H1 (cell line): ENCODE measurements around the gene SLC13A4. TPM values are rescaled to one million over a fixed set of nuclear protein-coding genes. Genes with fewer than 3 reads are reported as not detected.

Experiments used
- CTCF ChIA-PET: fragments of 300-600 bp; sonication (Branson Sonifier 250); formaldehyde crosslinking; loops from one replicate; lab custom pipeline; 2021; ENCODE audit not compliant: partially characterized antibody; lab: Charles Lee
- POLR2A ChIA-PET: fragments of 300-600 bp; sonication (Branson Sonifier 250); formaldehyde crosslinking; loops from one replicate; lab custom pipeline; 2021; ENCODE audit warnings: inconsistent platforms; ENCODE audit not compliant: partially characterized antibody; lab: Charles Lee
- DNase-seq, 2 experiments: peaks; one replicate each; pipeline versions ENCODE4 v3.0.0 to v3.0.0-alpha.2; 2010 to 2022; ENCODE audit warnings: low spot score in 2 of 2, low read depth in 1 of 2, mixed read lengths in 1 of 2
- FAIRE-seq: peaks from 2 replicates; lab custom pipeline; 2011; peaks lifted over from hg19 to GRCh38; lab: Jason Lieb, UNC
- H2AFZ ChIP-seq: 2 replicates; pipeline ENCODE4 v1.8.1; 2012; ENCODE audit warnings: low read length, inconsistent platforms
- H2AK5ac ChIP-seq: 2 replicates; pipeline ENCODE4 v1.6.1; 2013; ENCODE audit warnings: low read depth, low read length
- H2BK120ac ChIP-seq: replicated peaks from 2 replicates; pipeline ENCODE3; 2013; ENCODE audit warnings: low read depth, low read length, inconsistent platforms
- H2BK12ac ChIP-seq: 2 replicates; pipeline ENCODE4 v1.6.1; 2013; ENCODE audit warnings: low read depth, low read length
- H2BK15ac ChIP-seq: 2 replicates; pipeline ENCODE4 v1.6.1; 2013; ENCODE audit warnings: low read length
- H2BK20ac ChIP-seq: 2 replicates; pipeline ENCODE4 v1.6.1; 2013; ENCODE audit warnings: low read length
- H2BK5ac ChIP-seq: 2 replicates; pipeline ENCODE4 v1.6.1; 2013; ENCODE audit warnings: low read depth, low read length
- H3K14ac ChIP-seq: 2 replicates; pipeline ENCODE4 v1.6.1; 2013; ENCODE audit warnings: inconsistent platforms; ENCODE audit not compliant: insufficient read length
- H3K18ac ChIP-seq: 2 replicates; pipeline ENCODE4 v1.6.1; 2013; ENCODE audit warnings: low read length; ENCODE audit errors: extremely low read depth
- H3K23ac ChIP-seq: 2 replicates; pipeline ENCODE4 v1.6.1; 2013; ENCODE audit warnings: inconsistent platforms; ENCODE audit not compliant: insufficient read length
- H3K23me2 ChIP-seq: 2 replicates; pipeline ENCODE4 v1.6.1; 2013; ENCODE audit warnings: low read depth, low read length
- H3K27ac ChIP-seq: 2 replicates; pipeline ENCODE4 v1.6.1; 2011; ENCODE audit warnings: low read depth, low read length, inconsistent platforms
- H3K27me3 ChIP-seq, 4 experiments: replicated peaks in 1 of 4; 1 replicate in 1 of 4; 2 replicates in 3 of 4; pipeline versions ENCODE4 v1.6.1 to v1.8.1; 2011 to 2013; ENCODE audit warnings: low read length in 3 of 4, mild to moderate bottlenecking in 3 of 4, inconsistent platforms in 2 of 4, mixed read lengths in 2 of 4, moderate library complexity in 1 of 4; ENCODE audit not compliant: control insufficient read depth in 3 of 4, insufficient read depth in 3 of 4; ENCODE audit errors: extremely low read depth in 1 of 4
- H3K36me3 ChIP-seq, 4 experiments: 2 replicates each; pipeline versions ENCODE4 v1.6.1 to v1.8.1; 2011 to 2013; ENCODE audit warnings: mild to moderate bottlenecking in 4 of 4, low read length in 3 of 4, moderate library complexity in 2 of 4, control low read depth in 1 of 4, inconsistent platforms in 1 of 4; ENCODE audit not compliant: insufficient read depth in 4 of 4, control insufficient read depth in 2 of 4
- H3K4ac ChIP-seq: replicated peaks from 2 replicates; pipeline ENCODE3; 2013; ENCODE audit warnings: low read length, low read depth, mixed read lengths, inconsistent platforms; ENCODE audit not compliant: insufficient read length
- H3K4me1 ChIP-seq, 4 experiments: replicated peaks in 1 of 4; 1 replicate in 1 of 4; 2 replicates in 3 of 4; pipeline versions ENCODE4 v1.6.1 to v1.8.1; 2011 to 2013; ENCODE audit warnings: low read length in 3 of 4, inconsistent platforms in 2 of 4, mixed read lengths in 1 of 4; ENCODE audit not compliant: insufficient read depth in 4 of 4, control insufficient read depth in 3 of 4
- H3K4me2 ChIP-seq, 2 experiments: 2 replicates each; pipeline versions ENCODE4 v1.6.1 to v1.8.1; 2011 to 2013; ENCODE audit warnings: low read depth in 2 of 2, low read length in 2 of 2, control low read depth in 1 of 2, inconsistent platforms in 1 of 2, mild to moderate bottlenecking in 1 of 2; ENCODE audit not compliant: insufficient read depth in 1 of 2
- H3K4me3 ChIP-seq, 4 experiments: fragments of 200-600, 300-600 bp in 1 of 4; sonication (generic), shearing (Covaris generic), sonication (Bioruptor Twin) in 1 of 4; 2 replicates each; pipeline versions ENCODE4 v1.5.1 to v1.8.1; 2011 to 2016; ENCODE audit warnings: low read length in 4 of 4, low read depth in 3 of 4, control low read depth in 2 of 4, inconsistent platforms in 2 of 4, mild to moderate bottlenecking in 2 of 4, mixed read lengths in 1 of 4, moderate library complexity in 1 of 4; ENCODE audit not compliant: insufficient read depth in 2 of 4; ENCODE audit errors: extremely low read depth in 1 of 4
- H3K56ac ChIP-seq: replicated peaks from 2 replicates; pipeline ENCODE3; 2013; ENCODE audit warnings: low read depth, mild to moderate bottlenecking, mixed read lengths, low read length, inconsistent platforms; ENCODE audit not compliant: insufficient read length
- H3K79me1 ChIP-seq: 2 replicates; pipeline ENCODE4 v1.6.1; 2013; ENCODE audit warnings: low read depth, low read length, control low read depth
- H3K79me2 ChIP-seq, 2 experiments: 2 replicates each; pipeline versions ENCODE4 v1.6.1 to v1.8.1; 2012 to 2013; ENCODE audit warnings: low read length in 2 of 2, mild to moderate bottlenecking in 2 of 2, inconsistent platforms in 1 of 2; ENCODE audit not compliant: insufficient read depth in 2 of 2, control insufficient read depth in 1 of 2
- H3K9ac ChIP-seq, 4 experiments: replicated peaks in 1 of 4; 1 replicate in 1 of 4; 2 replicates in 3 of 4; pipeline versions ENCODE4 v1.6.1 to v1.8.1; 2011 to 2013; ENCODE audit warnings: low read depth in 3 of 4, low read length in 3 of 4, control low read depth in 2 of 4, mild to moderate bottlenecking in 2 of 4, moderate library complexity in 2 of 4, inconsistent platforms in 1 of 4; ENCODE audit errors: extremely low read depth in 1 of 4
- H3K9me3 ChIP-seq, 2 experiments: 2 replicates each; pipeline versions ENCODE4 v1.6.1 to v1.8.1; 2012 to 2013; ENCODE audit warnings: mild to moderate bottlenecking in 2 of 2, moderate library complexity in 2 of 2, control low read depth in 1 of 2, inconsistent platforms in 1 of 2, low read depth in 1 of 2, low read length in 1 of 2, mixed read lengths in 1 of 2; ENCODE audit not compliant: insufficient read depth in 2 of 2
- H4K20me1 ChIP-seq, 2 experiments: replicated peaks in 1 of 2; 2 replicates each; pipeline versions ENCODE3 to v1.8.1; 2011 to 2013; ENCODE audit warnings: inconsistent platforms in 2 of 2, low read length in 2 of 2, mild to moderate bottlenecking in 1 of 2; ENCODE audit not compliant: insufficient read depth in 2 of 2, control insufficient read depth in 1 of 2
- H4K5ac ChIP-seq: 2 replicates; pipeline ENCODE4 v1.6.1; 2013; ENCODE audit warnings: low read length, low read depth, mixed read lengths, inconsistent platforms; ENCODE audit not compliant: insufficient read length
- H4K8ac ChIP-seq: 2 replicates; pipeline ENCODE4 v1.8.0; 2013; ENCODE audit warnings: mild to moderate bottlenecking, moderate library complexity, low read length, inconsistent platforms; ENCODE audit not compliant: insufficient read depth; ENCODE audit errors: extremely low read depth
- H4K91ac ChIP-seq: replicated peaks from 2 replicates; pipeline ENCODE3; 2013; ENCODE audit warnings: low read length, mixed read lengths, inconsistent platforms; ENCODE audit not compliant: insufficient read length
- BRCA1 ChIP-seq: IDR thresholded peaks from 2 replicates; pipeline ENCODE4 v1.6.1; 2012; ENCODE audit warnings: low read depth, low read length, improper control_type of control experiment
- CTBP2 ChIP-seq: IDR thresholded peaks from 2 replicates; pipeline ENCODE4 v1.7.0; 2011; ENCODE audit warnings: borderline replicate concordance, mild to moderate bottlenecking, moderate library complexity, mixed read lengths, low read length; ENCODE audit not compliant: insufficient read depth, insufficient read length
- E2F6 ChIP-seq: IDR thresholded peaks from 2 replicates; pipeline ENCODE4 v1.6.1; 2012; ENCODE audit warnings: inconsistent platforms
- KDM4A ChIP-seq: IDR thresholded peaks from one replicate; pipeline ENCODE4 v1.7.1; 2012; ENCODE audit warnings: low read depth, mild to moderate bottlenecking, moderate library complexity, low read length, inconsistent platforms; ENCODE audit not compliant: severe bottlenecking
- MAFK ChIP-seq: IDR thresholded peaks from 2 replicates; pipeline ENCODE4 v1.6.1; 2012; ENCODE audit warnings: low read depth, mild to moderate bottlenecking, improper control_type of control experiment, low read length
- NANOG ChIP-seq: IDR thresholded peaks from 2 replicates; pipeline ENCODE4 v1.6.1; 2011; ENCODE audit warnings: low read length, low read depth, mild to moderate bottlenecking, inconsistent platforms; ENCODE audit not compliant: insufficient read depth, poor library complexity, severe bottlenecking
- POLR2AphosphoS5 ChIP-seq: IDR thresholded peaks from 2 replicates; pipeline ENCODE4 v1.6.1; 2011; ENCODE audit warnings: low read depth, low read length
- POU5F1 ChIP-seq: IDR thresholded peaks from 2 replicates; pipeline ENCODE4 v1.6.1; 2011; ENCODE audit warnings: low read depth, mild to moderate bottlenecking, low read length, moderate library complexity
- RFX5 ChIP-seq: IDR thresholded peaks from 2 replicates; pipeline ENCODE4 v1.6.1; 2011; ENCODE audit warnings: low read depth, low read length, improper control_type of control experiment, borderline replicate concordance
- SP4 ChIP-seq: IDR thresholded peaks from 2 replicates; pipeline ENCODE4 v1.6.1; 2012; ENCODE audit warnings: low read length, inconsistent platforms
- USF2 ChIP-seq: IDR thresholded peaks from 2 replicates; pipeline ENCODE4 v1.6.1; 2011; ENCODE audit warnings: low read length, improper control_type of control experiment
- WGBS, 2 experiments: shearing (Covaris generic) in 1 of 2; methylation state at CpG; one replicate each; pipeline versions ENCODE4 v1.1.6 to v1.1.7; 2013 to 2015; ENCODE audit warnings: low lambda C conversion rate in 2 of 2, mixed read lengths in 2 of 2, inconsistent platforms in 1 of 2, low coverage in 1 of 2, missing lambda C conversion rate in 1 of 2; ENCODE audit not compliant: insufficient replicate concordance in 2 of 2, insufficient coverage in 1 of 2, insufficient read length in 1 of 2; ENCODE audit errors: extremely low coverage in 1 of 2, missing lambda C conversion rate in 1 of 2; 5-methylcytosine and 5-hydroxymethylcytosine counted together
- polyA plus RNA-seq, 7 experiments: library from polyadenylated mRNA; depleted of rRNA in 3 of 7; stranded (reverse) in 5 of 7; unstranded in 2 of 7; fragments of >200 nt in 5 of 7; fragments of 200-250 nt in 2 of 7; gene quantifications; 1 replicate in 5 of 7; 2 replicates in 1 of 7; 4 replicates in 1 of 7; pipeline versions ENCODE4 v1.2.1 to v1.2.3, GENCODE V29; 2011 to 2013; ENCODE audit warnings: missing spikeins in 2 of 7, mixed read lengths in 2 of 7
- total RNA-seq: library from RNA; stranded (reverse); fragmentation: NEBNext Ultra II Directional; extraction: Animal tissue kit (Norgen Biotek cat#: 25700); gene quantifications from 2 replicates; pipeline ENCODE4 v1.2.1, GENCODE V29; 2021

SLC13A4 gene
- total and polyA plus RNA-seq, 2 of the 8 experiments (the other 6 are each of a cell fraction or from before 2014, with no cell fraction given), result 3.9 to 7.5 TPM

GRCh38 chr7:135693558-135693957 lies 34.4 kb downstream of the SLC13A4 start:
- Histone ChIP-seq H3K56ac (no peak overlapping the region), H3K27me3 (no peaks in the 10 kb centered on the region), H4K8ac (no peak overlapping the region), H3K4me2 (no peak overlapping the region), H3K79me1 (no peaks in the 10 kb centered on the region), H3K9me3 (no peaks in the 10 kb centered on the region), H2AFZ (no peak overlapping the region), H3K23me2 (no peaks in the 10 kb centered on the region), H3K14ac (no peak overlapping the region), H2BK12ac (no peak overlapping the region), H4K5ac (no peak overlapping the region), H3K9ac (no peak overlapping the region), H3K4ac (no peak overlapping the region), H3K36me3 (peaks cover 0 to 15% (median 4%) of the 10 kb centered on the region in 4 experiments; a peak in 3 of 8 replicates), H3K23ac (no peak overlapping the region), H2BK120ac (no peak overlapping the region), H3K18ac (no peak overlapping the region), H3K27ac (no peak overlapping the region), H4K20me1 (no peaks in the 10 kb centered on the region), H2AK5ac (no peak overlapping the region), H3K4me3 (no peak overlapping the region), H2BK5ac (no peak overlapping the region), H3K4me1 (no peaks in the 10 kb centered on the region), H2BK20ac (no peak overlapping the region), H2BK15ac (no peak overlapping the region), H3K79me2 (no peaks in the 10 kb centered on the region), H4K91ac (no peak overlapping the region)
- no peak for FAIRE-seq
- ChIA-PET CTCF (interaction anchor here (0.9 to 4.8 kb wide), 4 partner anchors 13 to 21 kb away, joined by 3 to 37 read pairs (median 14); no protein-coding TSS in a partner anchor), POLR2A (no interaction called here)
- TF ChIP-seq POLR2AphosphoS5 (no peak), CTBP2 (no peak), NANOG (no peak), POU5F1 (no peak), BRCA1 (no peak), KDM4A (no peak), E2F6 (no peak), RFX5 (no peak), MAFK (no peak), USF2 (no peak), SP4 (no peak)
- WGBS, 2 experiments, result 93% methylated on average over 4 of the region's 4 CpGs; no CpG with 5 or more reads in 1 of the 2 experiments
- no peak for DNase-seq
